ENCODE measurements around the gene SSPN. TPM values are rescaled to one million over a fixed set of nuclear protein-coding genes. Genes with fewer than 3 reads are reported as not detected.

Gene SSPN
- total RNA-seq, 4 donors from 2014 or later = 0.99 to 11.3 (median 3.1) TPM

GRCh38 chr12:26246483-26247164 is 51.3 kb downstream of the SSPN start:
- Histone ChIP-seq H3K9me3 (peaks cover 0 to 4% (median 0%) of the 10 kb centered on the region in 3 donors), H3K4me3 (no peak overlapping the region), H3K4me1 (peaks cover 0 to 17% (median 0%) of the 10 kb centered on the region in 3 donors), H3K27me3 (no peaks in the 10 kb centered on the region), H3K36me3 (no peaks in the 10 kb centered on the region), H3K27ac (peak overlapping the region in 3 of 4 donors; percentile 5 to 43 (median 9))
- no peak for DNase-seq
- intact Hi-C loops (cut with DNase I) = no loop called here
- WGBS, 2 donors = 62 to 78% methylated on average over 3 to 4 of the region's 4 CpGs
- no peak for TF ChIP-seq POLR2A (IDR thresholded peaks at IDR 0.05)
- no peak for TF ChIP-seq CTCF (IDR thresholded peaks at IDR 0.05)

GRCh38 chr12:26247873-26248272 is 52.5 kb downstream of the SSPN start:
- Histone ChIP-seq H3K27me3 (no peaks in the 10 kb centered on the region), H3K4me3 (no peak overlapping the region), H3K9me3 (peaks cover 0 to 4% (median 0%) of the 10 kb centered on the region in 3 donors), H3K27ac (no peak overlapping the region), H3K4me1 (peaks cover 0 to 17% (median 0%) of the 10 kb centered on the region in 3 donors), H3K36me3 (no peaks in the 10 kb centered on the region)
- no peak for DNase-seq
- 56 to 63% methylated on average over 4 of the region's 4 CpGs for WGBS, 2 donors
- TF ChIP-seq POLR2A (IDR thresholded peaks at IDR 0.05) (no peak), CTCF (IDR thresholded peaks at IDR 0.05) (no peak)
- intact Hi-C loops (cut with DNase I) = no loop called here

- Histone ChIP-seq H3K9me3 (peaks cover 0 to 4% (median 0%) of the 10 kb centered on the region in 3 donors), H3K4me1 (peaks cover 0 to 15% (median 0%) of the 10 kb centered on the region in 3 donors), H3K27ac (no peak overlapping the region), H3K27me3 (no peaks in the 10 kb centered on the region), H3K4me3 (no peak overlapping the region), H3K36me3 (no peaks in the 10 kb centered on the region)
- no peak for TF ChIP-seq CTCF (IDR thresholded peaks at IDR 0.05)
- no peak for TF ChIP-seq POLR2A (IDR thresholded peaks at IDR 0.05)
- intact Hi-C loops (cut with DNase I) = no loop called here
- 72 to 76% methylated on average over 3 of the region's 3 CpGs for WGBS, 2 donors
- DNase-seq = no peak
Observed at GRCh38 chr12:26250801-26251200, 55.4 kb downstream of the SSPN start.

- WGBS, 2 donors = 59 to 73% methylated on average over 6 of the region's 6 CpGs
- DNase-seq = no peak
- intact Hi-C loops (cut with DNase I) = no loop called here
- no peaks in the 10 kb centered on the region for H3K27me3 ChIP-seq
- no peak overlapping the region for H3K27ac ChIP-seq
- TF ChIP-seq POLR2A (IDR thresholded peaks at IDR 0.05) (no peak), CTCF (IDR thresholded peaks at IDR 0.05) (no peak)
- no peak overlapping the region for H3K4me3 ChIP-seq
- H3K9me3 ChIP-seq = peaks cover 0 to 4% (median 0%) of the 10 kb centered on the region in 3 donors
- no peaks in the 10 kb centered on the region for H3K36me3 ChIP-seq
- H3K4me1 ChIP-seq = peaks cover 0 to 7% (median 0%) of the 10 kb centered on the region in 3 donors
Observed at GRCh38 chr12:26251600-26251999, 56.2 kb downstream of the SSPN start.

GRCh38 chr12:26252946-26253345 is 57.6 kb downstream of the SSPN start:
- H3K4me3 ChIP-seq = no peak overlapping the region
- no peaks in the 10 kb centered on the region for H3K36me3 ChIP-seq
- no peaks in the 10 kb centered on the region for H3K27me3 ChIP-seq
- no peaks in the 10 kb centered on the region for H3K4me1 ChIP-seq
- no peak overlapping the region for H3K27ac ChIP-seq
- intact Hi-C loops (cut with DNase I) = no loop called here
- DNase-seq = no peak
- TF ChIP-seq POLR2A (IDR thresholded peaks at IDR 0.05) = no peak
- no peak for TF ChIP-seq CTCF (IDR thresholded peaks at IDR 0.05)
- peaks cover 0 to 4% (median 0%) of the 10 kb centered on the region in 3 donors for H3K9me3 ChIP-seq
- 89 to 100% methylated on average over 1 of the region's 1 CpG for WGBS, 2 donors

All from esophagus squamous epithelium (tissue), 5 donors.